Ectodermal cell (in vitro differentiated cells): ENCODE measurements around the gene LRP1B.

Experiments
- H3K27ac ChIP-seq: 2 replicates; pipeline ENCODE4 v1.7.0; 2013; ENCODE audit warnings: mild to moderate bottlenecking, low read depth, low read length; ENCODE audit not compliant: insufficient read depth, poor library complexity, severe bottlenecking
- H3K27me3 ChIP-seq: 2 replicates; pipeline ENCODE4 v1.7.0; 2013; ENCODE audit warnings: mild to moderate bottlenecking, low read length; ENCODE audit not compliant: insufficient read depth, control insufficient read depth, poor library complexity, severe bottlenecking
- H3K36me3 ChIP-seq: one replicate; pipeline ENCODE4 v1.7.0; 2013; ENCODE audit warnings: low read length; ENCODE audit not compliant: control insufficient read depth, insufficient read depth
- H3K4me1 ChIP-seq: one replicate; pipeline ENCODE4 v1.7.0; 2013; ENCODE audit warnings: low read length; ENCODE audit not compliant: control insufficient read depth, insufficient read depth
- H3K4me3 ChIP-seq: 2 replicates; pipeline ENCODE4 v1.7.0; 2013; ENCODE audit warnings: low read depth, low read length, control low read depth; ENCODE audit not compliant: insufficient read depth
- H3K9me3 ChIP-seq: 2 replicates; pipeline ENCODE4 v1.7.0; 2013; ENCODE audit warnings: mild to moderate bottlenecking, low read length, moderate library complexity; ENCODE audit not compliant: control insufficient read depth
- WGBS, 2 experiments: methylation state at CpG; one replicate each; pipeline ENCODE4 v1.1.7; 2013; ENCODE audit warnings: missing lambda C conversion rate in 2 of 2; 5-methylcytosine and 5-hydroxymethylcytosine counted together

The LRP1B gene

GRCh38 chr2:141943918-141944317 lies 186.9 kb downstream of the LRP1B start:
- no peaks in the 10 kb centered on the region for H3K27me3 ChIP-seq
- no peaks in the 10 kb centered on the region for H3K4me1 ChIP-seq
- H3K27ac ChIP-seq = no peak overlapping the region
- WGBS, 2 experiments = 92 to 96% methylated on average over 6 to 7 of the region's 7 CpGs
- no peak overlapping the region for H3K4me3 ChIP-seq
- H3K9me3 ChIP-seq = no peaks in the 10 kb centered on the region
- H3K36me3 ChIP-seq = no peaks in the 10 kb centered on the region

GRCh38 chr2:141942006-141942789 lies 188.6 kb downstream of the LRP1B start:
- no peaks in the 10 kb centered on the region for H3K36me3 ChIP-seq
- H3K9me3 ChIP-seq = no peaks in the 10 kb centered on the region
- H3K27me3 ChIP-seq = no peaks in the 10 kb centered on the region
- 82 to 93% methylated on average over 2 of the region's 5 CpGs for WGBS, 2 experiments
- no peak overlapping the region for H3K4me3 ChIP-seq
- H3K27ac ChIP-seq = no peak overlapping the region
- H3K4me1 ChIP-seq = no peaks in the 10 kb centered on the region

- H3K4me1 ChIP-seq = no peaks in the 10 kb centered on the region
- no peaks in the 10 kb centered on the region for H3K9me3 ChIP-seq
- H3K36me3 ChIP-seq = no peaks in the 10 kb centered on the region
- H3K27me3 ChIP-seq = no peaks in the 10 kb centered on the region
- 90 to 96% methylated on average over 1 of the region's 1 CpG for WGBS, 2 experiments
- H3K27ac ChIP-seq = no peak overlapping the region
- H3K4me3 ChIP-seq = no peak overlapping the region
Measured at GRCh38 chr2:141941210-141941714, 189.6 kb downstream of the LRP1B start.

- Histone ChIP-seq H3K27ac (no peak overlapping the region), H3K9me3 (no peaks in the 10 kb centered on the region), H3K27me3 (no peaks in the 10 kb centered on the region), H3K4me3 (no peak overlapping the region), H3K36me3 (no peaks in the 10 kb centered on the region), H3K4me1 (no peaks in the 10 kb centered on the region)
- WGBS, 2 experiments = 44 to 46% methylated on average over 1 of the region's 1 CpG
Measured at GRCh38 chr2:141940709-141941108, 190.1 kb downstream of the LRP1B start.

- no peaks in the 10 kb centered on the region for H3K36me3 ChIP-seq
- H3K27me3 ChIP-seq = no peaks in the 10 kb centered on the region
- H3K27ac ChIP-seq = no peak overlapping the region
- H3K9me3 ChIP-seq = no peaks in the 10 kb centered on the region
- no peak overlapping the region for H3K4me3 ChIP-seq
- H3K4me1 ChIP-seq = no peaks in the 10 kb centered on the region
- WGBS, 2 experiments = 100% methylated on average over 1 of the region's 1 CpG
Measured at GRCh38 chr2:141933226-141933625, 197.6 kb downstream of the LRP1B start.

- Histone ChIP-seq H3K9me3 (no peaks in the 10 kb centered on the region), H3K4me3 (no peak overlapping the region), H3K27ac (no peak overlapping the region), H3K27me3 (no peaks in the 10 kb centered on the region), H3K4me1 (no peaks in the 10 kb centered on the region), H3K36me3 (no peaks in the 10 kb centered on the region)
- 100% methylated on average over 1 of the region's 2 CpGs; no CpG with 5 or more reads in 1 of the 2 experiments for WGBS, 2 experiments
Measured at GRCh38 chr2:141932261-141932660, 198.6 kb downstream of the LRP1B start.

- Histone ChIP-seq H3K9me3 (no peaks in the 10 kb centered on the region), H3K36me3 (no peaks in the 10 kb centered on the region), H3K27me3 (no peaks in the 10 kb centered on the region), H3K27ac (no peak overlapping the region), H3K4me1 (no peaks in the 10 kb centered on the region), H3K4me3 (no peak overlapping the region)
- WGBS, 2 experiments = 93 to 94% methylated on average over 3 of the region's 3 CpGs
Measured at GRCh38 chr2:141931797-141932196, 199.0 kb downstream of the LRP1B start.

GRCh38 chr2:141930803-141931202 lies 200.0 kb downstream of the LRP1B start:
- Histone ChIP-seq H3K27ac (no peak overlapping the region), H3K4me1 (no peaks in the 10 kb centered on the region), H3K36me3 (no peaks in the 10 kb centered on the region), H3K9me3 (no peaks in the 10 kb centered on the region), H3K4me3 (no peak overlapping the region), H3K27me3 (no peaks in the 10 kb centered on the region)

- Histone ChIP-seq H3K4me3 (no peak overlapping the region), H3K4me1 (no peaks in the 10 kb centered on the region), H3K9me3 (no peaks in the 10 kb centered on the region), H3K36me3 (no peaks in the 10 kb centered on the region), H3K27ac (no peak overlapping the region), H3K27me3 (no peaks in the 10 kb centered on the region)
- 91 to 94% methylated on average over 5 of the region's 8 CpGs for WGBS, 2 experiments
Measured at GRCh38 chr2:141929331-141930252, 201.2 kb downstream of the LRP1B start.

GRCh38 chr2:141928476-141928875 lies 202.3 kb downstream of the LRP1B start:
- no peaks in the 10 kb centered on the region for H3K4me1 ChIP-seq
- no peaks in the 10 kb centered on the region for H3K27me3 ChIP-seq
- no peaks in the 10 kb centered on the region for H3K9me3 ChIP-seq
- no peak overlapping the region for H3K27ac ChIP-seq
- H3K4me3 ChIP-seq = no peak overlapping the region
- no peaks in the 10 kb centered on the region for H3K36me3 ChIP-seq
